Activated CD8-positive, alpha-beta memory T cell treated with anti-CD3 and anti-CD28 coated beads for 48 hours (primary cell): ENCODE data around the gene THOC7.

Experiments
- DNase-seq, 3 experiments: peaks; one replicate each; pipeline ENCODE4 v3.0.0-alpha.2; 2020; ENCODE audit warnings: low read depth in 2 of 3, low spot score in 2 of 3

The THOC7 gene

GRCh38 chr3:63878394-63879060, 14.9 kb upstream of the THOC7 start:
- DNase-seq: no peak

- no peak for DNase-seq
Measured at GRCh38 chr3:63877737-63878393, 14.3 kb upstream of the THOC7 start.

- no peak for DNase-seq
Measured at GRCh38 chr3:63876260-63876659, 12.7 kb upstream of the THOC7 start.

- no peak for DNase-seq
Measured at GRCh38 chr3:63875510-63875909, 11.9 kb upstream of the THOC7 start.

GRCh38 chr3:63874769-63875168, 11.2 kb upstream of the THOC7 start:
- DNase-seq: no peak

- DNase-seq: no peak
Measured at GRCh38 chr3:63872135-63872924, 8.7 kb upstream of the THOC7 start.

GRCh38 chr3:63870615-63871005, 7.0 kb upstream of the THOC7 start:
- DNase-seq: no peak

GRCh38 chr3:63869940-63870614, 6.5 kb upstream of the THOC7 start:
- DNase-seq: no peak

GRCh38 chr3:63867225-63867624, 3.6 kb upstream of the THOC7 start:
- DNase-seq: no peak

GRCh38 chr3:63864965-63865327, 1.3 kb upstream of the THOC7 start:
- DNase-seq: no peak

GRCh38 chr3:63864008-63864964, 681 bp upstream of the THOC7 start:
- peak; percentile 11 to 29 (median 27) for DNase-seq

GRCh38 chr3:63862804-63863149, 828 bp downstream of the THOC7 start:
- no peak for DNase-seq

GRCh38 chr3:63861306-63861705, 2.3 kb downstream of the THOC7 start:
- no peak for DNase-seq

- no peak for DNase-seq
Measured at GRCh38 chr3:63860776-63861175, 2.8 kb downstream of the THOC7 start.

- DNase-seq: no peak
Measured at GRCh38 chr3:63857311-63857710, 6.3 kb downstream of the THOC7 start.

- DNase-seq: no peak
Measured at GRCh38 chr3:63855333-63855940, 8.2 kb downstream of the THOC7 start.

GRCh38 chr3:63853106-63853505, 10.5 kb downstream of the THOC7 start:
- DNase-seq: no peak

GRCh38 chr3:63851287-63851686, 12.3 kb downstream of the THOC7 start:
- no peak for DNase-seq

- no peak for DNase-seq
Measured at GRCh38 chr3:63849175-63849574, 14.4 kb downstream of the THOC7 start.

- no peak for DNase-seq
Measured at GRCh38 chr3:63847718-63848450, 15.7 kb downstream of the THOC7 start.
